GM19043 (cell line): Measurements from ENCODE around the gene UBR4.

Experiments used
- ATAC-seq: cut with Tn5 transposase; IDR thresholded peaks from one replicate; pipeline ENCODE4 v1.9.1; 2021; ENCODE audit warnings: low read depth; ENCODE audit not compliant: unreplicated experiment

The UBR4 gene

GRCh38 chr1:19038732-19039131 is 171.3 kb downstream of the UBR4 start:
- ATAC-seq: no peak

GRCh38 chr1:19038096-19038495 is 172.0 kb downstream of the UBR4 start:
- no peak for ATAC-seq

GRCh38 chr1:19037659-19038058 is 172.4 kb downstream of the UBR4 start:
- ATAC-seq: no peak

- ATAC-seq: no peak
Measured at GRCh38 chr1:19036813-19037605, 173.1 kb downstream of the UBR4 start.

- no peak for ATAC-seq
Measured at GRCh38 chr1:19036041-19036812, 173.8 kb downstream of the UBR4 start.

- no peak for ATAC-seq
Measured at GRCh38 chr1:19035377-19036040, 174.6 kb downstream of the UBR4 start.

GRCh38 chr1:19034721-19035120 is 175.3 kb downstream of the UBR4 start:
- ATAC-seq: no peak

GRCh38 chr1:19033926-19034680 is 176.0 kb downstream of the UBR4 start:
- no peak for ATAC-seq

GRCh38 chr1:19033515-19033839 is 176.6 kb downstream of the UBR4 start:
- ATAC-seq: no peak

- ATAC-seq: no peak
Measured at GRCh38 chr1:19032701-19033514, 177.2 kb downstream of the UBR4 start.

GRCh38 chr1:19032413-19032695 is 177.7 kb downstream of the UBR4 start:
- ATAC-seq: no peak

- ATAC-seq: no peak
Measured at GRCh38 chr1:19029191-19030085, 180.6 kb downstream of the UBR4 start.

- no peak for ATAC-seq
Measured at GRCh38 chr1:19028546-19029129, 181.4 kb downstream of the UBR4 start.

- no peak for ATAC-seq
Measured at GRCh38 chr1:19028110-19028509, 182.0 kb downstream of the UBR4 start.
